Hepatocyte (in vitro differentiated cells): ENCODE measurements around the gene RPAP3. TPM values are rescaled to one million over a fixed set of nuclear protein-coding genes. Genes with fewer than 3 reads are reported as not detected.

ENCODE experiments used
- DNase-seq: peaks from one replicate; pipeline ENCODE4 v3.0.0-alpha.2; 2016; ENCODE audit warnings: low spot score
- H2AFZ ChIP-seq: fragments of 200-600 bp; sonication (generic); 2 replicates; pipeline ENCODE4 v1.6.0; 2016; ENCODE audit warnings: antibody characterized with exemption, mild to moderate bottlenecking
- H3K27ac ChIP-seq: fragments of 200-600 bp; sonication (generic); 2 replicates; pipeline ENCODE4 v1.5.1; 2016; ENCODE audit warnings: mild to moderate bottlenecking
- H3K27me3 ChIP-seq: fragments of 200-600 bp; sonication (generic); 2 replicates; pipeline ENCODE4 v1.6.1; 2016
- H3K36me3 ChIP-seq: fragments of 200-600 bp; sonication (generic); replicated peaks from 2 replicates; pipeline ENCODE4 v1.5.1; 2016; ENCODE audit warnings: low read depth; ENCODE audit not compliant: insufficient read depth
- H3K4me1 ChIP-seq: fragments of 200-600 bp; sonication (generic); 2 replicates; pipeline ENCODE4 v1.5.1; 2016; ENCODE audit warnings: mild to moderate bottlenecking, moderate library complexity; ENCODE audit not compliant: insufficient read depth
- H3K4me2 ChIP-seq: fragments of 200-600 bp; sonication (generic); 2 replicates; pipeline ENCODE4 v1.6.0; 2016
- H3K4me3 ChIP-seq: fragments of 200-600 bp; sonication (generic); 2 replicates; pipeline ENCODE4 v1.5.1; 2016; ENCODE audit warnings: mild to moderate bottlenecking
- H3K79me2 ChIP-seq: fragments of 200-600 bp; sonication (generic); 2 replicates; pipeline ENCODE4 v1.6.0; 2017; ENCODE audit warnings: mild to moderate bottlenecking
- H3K9me2 ChIP-seq: fragments of 200-600 bp; sonication (generic); replicated peaks from 2 replicates; pipeline ENCODE4 v1.6.0; 2017; ENCODE audit warnings: mild to moderate bottlenecking; ENCODE audit not compliant: insufficient read depth
- H3K9me3 ChIP-seq: fragments of 200-600 bp; sonication (generic); 2 replicates; pipeline ENCODE4 v1.5.1; 2016; ENCODE audit warnings: low read depth, mild to moderate bottlenecking
- H4K20me1 ChIP-seq: fragments of 200-600 bp; sonication (generic); 2 replicates; pipeline ENCODE4 v1.6.0; 2016; ENCODE audit warnings: mild to moderate bottlenecking; ENCODE audit not compliant: insufficient read depth, poor library complexity, severe bottlenecking
- CTCF ChIP-seq: fragments of 200-600 bp; sonication (generic); IDR thresholded peaks from 2 replicates; pipeline ENCODE4 v1.5.1; 2016; ENCODE audit warnings: antibody characterized with exemption, mild to moderate bottlenecking; ENCODE audit not compliant: poor library complexity
- EZH2 ChIP-seq: fragments of 200-600 bp; sonication (generic); IDR thresholded peaks from 2 replicates; pipeline ENCODE4 v1.6.1; 2016; ENCODE audit warnings: antibody characterized with exemption, mild to moderate bottlenecking, borderline replicate concordance
- EZH2phosphoT487 ChIP-seq: fragments of 200-600 bp; sonication (generic); IDR thresholded peaks from one replicate; pipeline ENCODE4 v1.6.1; 2018; ENCODE audit warnings: antibody characterized with exemption, mild to moderate bottlenecking, low read depth, moderate library complexity; ENCODE audit not compliant: unreplicated experiment, severe bottlenecking
- WGBS: methylation state at CpG from one replicate; pipeline ENCODE4 v1.1.6; 2016; ENCODE audit warnings: low lambda C conversion rate; ENCODE audit errors: missing lambda C conversion rate; 5-methylcytosine and 5-hydroxymethylcytosine counted together
- polyA plus RNA-seq: library from polyadenylated mRNA; unstranded; fragments of >200 nt; fragmentation: Nextera tagmentation; extraction: Ambion mirVana; gene quantifications from 2 replicates; pipeline ENCODE4 v1.2.1, GENCODE V29; 2016
- total RNA-seq: library from RNA; depleted of rRNA; stranded (reverse); fragments of >200 nt; gene quantifications from 2 replicates; pipeline ENCODE4 v1.2.3, GENCODE V29; 2014

The RPAP3 gene
- total and polyA plus RNA-seq, 2 experiments from 2014 or later, result 21.7 to 23.4 TPM

GRCh38 chr12:47739979-47740378 is 34.1 kb upstream of the RPAP3 start:
- Histone ChIP-seq H4K20me1 (no peaks in the 10 kb centered on the region), H3K4me2 (no peak overlapping the region), H3K9me3 (no peaks in the 10 kb centered on the region), H3K36me3 (no peaks in the 10 kb centered on the region), H3K27ac (no peak overlapping the region), H3K9me2 (no peaks in the 10 kb centered on the region), H3K27me3 (no peaks in the 10 kb centered on the region), H3K4me3 (no peak overlapping the region), H3K79me2 (no peaks in the 10 kb centered on the region), H2AFZ (no peak overlapping the region), H3K4me1 (peaks cover 12% of the 10 kb centered on the region)
- TF ChIP-seq EZH2phosphoT487 (no peak), EZH2 (no peak), CTCF (no peak)
- WGBS, result 82% methylated on average over 12 of the region's 12 CpGs
- DNase-seq, result no peak

GRCh38 chr12:47739297-47739696 is 33.5 kb upstream of the RPAP3 start:
- H3K4me3 ChIP-seq, result no peak overlapping the region
- H3K27me3 ChIP-seq, result no peaks in the 10 kb centered on the region
- H3K36me3 ChIP-seq, result no peaks in the 10 kb centered on the region
- no peak overlapping the region for H3K4me2 ChIP-seq
- no peaks in the 10 kb centered on the region for H3K9me3 ChIP-seq
- H3K79me2 ChIP-seq, result no peaks in the 10 kb centered on the region
- no peak overlapping the region for H2AFZ ChIP-seq
- H3K9me2 ChIP-seq, result no peaks in the 10 kb centered on the region
- TF ChIP-seq CTCF (no peak), EZH2 (no peak), EZH2phosphoT487 (no peak)
- WGBS, result 88% methylated on average over 3 of the region's 3 CpGs
- no peak for DNase-seq
- H4K20me1 ChIP-seq, result no peaks in the 10 kb centered on the region
- H3K27ac ChIP-seq, result no peak overlapping the region
- H3K4me1 ChIP-seq, result peaks cover 17% of the 10 kb centered on the region

- no peaks in the 10 kb centered on the region for H3K36me3 ChIP-seq
- peak overlapping the region; percentile 12 for H3K27ac ChIP-seq
- WGBS, result 93% methylated on average over 12 of the region's 17 CpGs
- no peaks in the 10 kb centered on the region for H3K9me2 ChIP-seq
- H4K20me1 ChIP-seq, result no peaks in the 10 kb centered on the region
- H3K4me3 ChIP-seq, result no peak overlapping the region
- TF ChIP-seq EZH2phosphoT487 (no peak), CTCF (no peak), EZH2 (no peak)
- no peaks in the 10 kb centered on the region for H3K27me3 ChIP-seq
- no peak for DNase-seq
- no peak overlapping the region for H2AFZ ChIP-seq
- no peaks in the 10 kb centered on the region for H3K79me2 ChIP-seq
- no peaks in the 10 kb centered on the region for H3K9me3 ChIP-seq
- H3K4me1 ChIP-seq, result peaks cover 17% of the 10 kb centered on the region
- no peak overlapping the region for H3K4me2 ChIP-seq
These were observed 32.2 kb upstream of the RPAP3 start for GRCh38 chr12:47737936-47738594.
